OCI-LY1 (cell line): Measurements from ENCODE around the gene FN1.

Experiments
- H2AFZ ChIP-seq: fragments of 200-600 bp; sonication (generic), shearing (Covaris generic); 2 replicates; pipeline ENCODE4 v1.6.0; 2014; ENCODE audit warnings: antibody characterized with exemption, mild to moderate bottlenecking, low read length
- H3F3A ChIP-seq: fragments of 200-600 bp; sonication (generic), shearing (Covaris generic); 2 replicates; pipeline ENCODE4 v1.6.0; 2014; ENCODE audit warnings: mild to moderate bottlenecking, antibody characterized with exemption, low read length, moderate library complexity; ENCODE audit not compliant: insufficient read depth
- H3K27ac ChIP-seq: fragments of 200-600 bp; sonication (generic); 2 replicates; pipeline ENCODE4 v1.5.1; 2014; ENCODE audit warnings: low read length, mixed run types, mild to moderate bottlenecking, low read depth; ENCODE audit not compliant: poor library complexity, severe bottlenecking
- H3K27me3 ChIP-seq: fragments of 200-600 bp; sonication (generic); 2 replicates; pipeline ENCODE4 v1.6.0; 2014; ENCODE audit warnings: antibody characterized with exemption, mild to moderate bottlenecking, low read length, moderate library complexity; ENCODE audit not compliant: insufficient read depth
- H3K36me3 ChIP-seq: fragments of 200-600 bp; sonication (generic); 2 replicates; pipeline ENCODE4 v1.6.1; 2014; ENCODE audit warnings: mild to moderate bottlenecking, antibody characterized with exemption, low read length, moderate library complexity, mixed read lengths; ENCODE audit not compliant: insufficient read depth
- H3K4me1 ChIP-seq: fragments of 200-600 bp; sonication (generic); 2 replicates; pipeline ENCODE4 v1.5.1; 2014; ENCODE audit warnings: mild to moderate bottlenecking, low read length, moderate library complexity; ENCODE audit not compliant: insufficient read depth, severe bottlenecking
- H3K4me2 ChIP-seq: fragments of 200-600 bp; sonication (generic), shearing (Covaris generic); 2 replicates; pipeline ENCODE4 v1.6.1; 2014; ENCODE audit warnings: low read length
- H3K4me3 ChIP-seq: fragments of 200-600 bp; sonication (generic); 2 replicates; pipeline ENCODE4 v1.5.1; 2014; ENCODE audit warnings: low read length, low read depth, mild to moderate bottlenecking, mixed read lengths; ENCODE audit not compliant: poor library complexity, severe bottlenecking
- H3K79me2 ChIP-seq: fragments of 200-600 bp; shearing (Covaris generic); 2 replicates; pipeline ENCODE4 v1.6.1; 2016; ENCODE audit warnings: mixed run types, low read length, mixed read lengths; ENCODE audit not compliant: insufficient read depth
- H3K9ac ChIP-seq: fragments of 200-600 bp; sonication (generic), shearing (Covaris generic); 2 replicates; pipeline ENCODE4 v1.6.1; 2014; ENCODE audit warnings: mild to moderate bottlenecking, low read length, mixed read lengths
- H3K9me2 ChIP-seq: fragments of 200-600 bp; sonication (generic), shearing (Covaris generic); 2 replicates; pipeline ENCODE4 v1.6.1; 2014; ENCODE audit warnings: low read depth, mild to moderate bottlenecking, low read length, mixed read lengths
- H3K9me3 ChIP-seq: fragments of 200-600 bp; shearing (Covaris generic); 2 replicates; pipeline ENCODE4 v1.6.1; 2014; ENCODE audit warnings: low read length, mixed read lengths
- H4K20me1 ChIP-seq: fragments of 200-600 bp; sonication (generic), shearing (Covaris generic); 2 replicates; pipeline ENCODE4 v1.6.0; 2016; ENCODE audit warnings: mild to moderate bottlenecking, low read length; ENCODE audit not compliant: insufficient read depth
- CTCF ChIP-seq: fragments of 200-600 bp; sonication (generic), shearing (Covaris generic); IDR thresholded peaks from 2 replicates; pipeline ENCODE4 v1.5.1; 2017; ENCODE audit warnings: mild to moderate bottlenecking, antibody characterized with exemption, low read length, moderate library complexity, mixed read lengths
- EZH2 ChIP-seq: fragments of 200-600 bp; sonication (generic), shearing (Covaris generic); IDR thresholded peaks from 2 replicates; pipeline ENCODE4 v1.8.0; 2017; ENCODE audit warnings: borderline replicate concordance, mixed run types, mild to moderate bottlenecking, antibody characterized with exemption, low read length, moderate library complexity, mixed read lengths

FN1 gene

GRCh38 chr2:215369181-215369760 lies 66.6 kb downstream of the FN1 start:
- Histone ChIP-seq H3K79me2 (no peaks in the 10 kb centered on the region), H2AFZ (no peak overlapping the region), H4K20me1 (no peaks in the 10 kb centered on the region), H3K27ac (no peak overlapping the region), H3K4me2 (no peak overlapping the region), H3K27me3 (no peaks in the 10 kb centered on the region), H3K9me3 (no peaks in the 10 kb centered on the region), H3K4me3 (no peak overlapping the region), H3F3A (no peaks in the 10 kb centered on the region), H3K36me3 (peaks cover 32% of the 10 kb centered on the region), H3K9me2 (no peaks in the 10 kb centered on the region), H3K4me1 (no peaks in the 10 kb centered on the region), H3K9ac (no peak overlapping the region)
- no peak for TF ChIP-seq EZH2
- TF ChIP-seq CTCF: no peak

DNA sequence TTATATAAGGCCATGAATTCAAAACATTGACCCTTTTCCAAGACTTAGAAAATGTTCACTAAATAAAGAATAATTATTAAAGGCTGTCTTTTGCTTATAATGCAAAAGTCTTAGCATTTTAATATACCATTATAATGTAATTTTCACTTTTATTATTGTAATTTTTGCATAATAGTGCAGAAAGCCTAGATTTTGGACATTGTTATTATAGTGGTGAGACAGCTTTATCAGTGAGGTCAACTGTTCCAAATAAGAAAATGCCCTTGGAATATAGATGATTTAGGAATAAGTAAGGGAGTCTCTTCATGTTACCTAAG lies 67.4 kb downstream of the FN1 start:
- no peaks in the 10 kb centered on the region for H3K79me2 ChIP-seq

DNA sequence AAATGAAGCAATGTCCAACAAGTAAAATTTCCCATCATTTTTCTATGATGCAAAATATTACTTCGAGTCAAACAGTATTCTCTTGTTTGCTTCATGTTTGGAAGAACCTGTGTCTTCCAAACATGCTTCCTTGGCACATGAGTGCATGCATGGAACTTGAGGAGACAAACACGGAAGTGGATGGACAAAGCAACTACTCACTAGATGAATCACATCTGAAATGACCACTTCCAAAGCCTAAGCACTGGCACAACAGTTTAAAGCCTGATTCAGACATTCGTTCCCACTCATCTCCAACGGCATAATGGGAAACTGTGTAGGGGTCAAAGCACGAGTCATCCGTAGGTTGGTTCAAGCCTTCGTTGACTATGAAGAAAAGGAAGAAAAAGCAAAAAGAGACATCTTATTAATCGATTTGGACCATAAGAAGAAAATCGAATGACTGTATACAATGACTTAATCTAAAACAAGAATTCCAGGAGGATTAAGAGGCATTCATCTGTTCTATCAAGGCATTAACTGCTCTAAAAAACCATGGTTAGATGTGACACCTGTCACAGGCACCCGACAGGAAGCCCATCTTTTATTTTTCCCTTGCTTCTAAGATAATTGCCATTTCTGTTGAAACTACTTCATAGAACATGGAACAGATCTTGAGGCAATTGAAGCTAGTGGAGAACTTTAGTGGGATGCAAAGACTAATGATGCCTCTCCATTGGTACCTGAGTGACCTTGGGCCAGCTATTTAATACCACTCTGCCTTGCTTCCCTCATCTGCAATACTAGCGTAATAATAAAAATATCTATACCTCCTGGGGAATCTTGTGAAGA lies 68.0 kb downstream of the FN1 start:
- Histone ChIP-seq H3K27me3 (no peaks in the 10 kb centered on the region), H3K9me3 (no peaks in the 10 kb centered on the region), H3F3A (no peaks in the 10 kb centered on the region), H3K36me3 (peaks cover 39% of the 10 kb centered on the region), H3K79me2 (no peaks in the 10 kb centered on the region), H3K4me3 (no peak overlapping the region), H3K27ac (no peak overlapping the region), H3K4me2 (no peak overlapping the region), H4K20me1 (no peaks in the 10 kb centered on the region), H3K9me2 (no peaks in the 10 kb centered on the region), H2AFZ (no peak overlapping the region), H3K9ac (no peak overlapping the region), H3K4me1 (no peaks in the 10 kb centered on the region)
- TF ChIP-seq CTCF (no peak), EZH2 (no peak)

More for the DNA sequence above, 67.4 kb downstream of the FN1 start:
- no peaks in the 10 kb centered on the region for H3K9me3 ChIP-seq
- no peak overlapping the region for H2AFZ ChIP-seq
- TF ChIP-seq EZH2: no peak
- H3K4me2 ChIP-seq: no peak overlapping the region
- H3F3A ChIP-seq: no peaks in the 10 kb centered on the region
- H3K27ac ChIP-seq: no peak overlapping the region
- no peaks in the 10 kb centered on the region for H3K4me1 ChIP-seq
- H3K9ac ChIP-seq: no peak overlapping the region
- peaks cover 34% of the 10 kb centered on the region for H3K36me3 ChIP-seq
- H4K20me1 ChIP-seq: no peaks in the 10 kb centered on the region
- no peaks in the 10 kb centered on the region for H3K9me2 ChIP-seq
- H3K27me3 ChIP-seq: no peaks in the 10 kb centered on the region
- no peak overlapping the region for H3K4me3 ChIP-seq
